Heart left ventricle (tissue), 16 donors: ENCODE measurements around the gene SNX3. TPM values are rescaled to one million over a fixed set of nuclear protein-coding genes. Genes with fewer than 3 reads are reported as not detected.

ENCODE experiments used
- ATAC-seq, 4 donors: fragments of 200-7000 bp; cut with Tn5 transposase; one replicate each; pipeline ENCODE4 v1.9.1; 2020 to 2022; ENCODE audit warnings: moderate library complexity in 4 of 4, mild to moderate bottlenecking in 3 of 4, moderate number of reproducible peaks in 1 of 4
- DNase-seq, 5 donors: peaks; one replicate each; pipeline ENCODE4 v3.0.0-alpha.2; 2020
- H3K27ac ChIP-seq, 12 donors: fragments of 200-600 bp; sonication (generic) in 4 of 12; one replicate each; pipeline versions ENCODE4 v1.5.0 to v1.8.0; 2016 to 2022; ENCODE audit warnings: mild to moderate bottlenecking in 2 of 12
- H3K27me3 ChIP-seq, 9 donors: fragments of 200-600 bp; sonication (generic) in 2 of 9; one replicate each; pipeline versions ENCODE4 v1.5.1 to v1.8.0; 2016 to 2022; ENCODE audit warnings: mild to moderate bottlenecking in 3 of 9
- H3K36me3 ChIP-seq, 9 donors: fragments of 200-600 bp; sonication (generic) in 2 of 9; one replicate each; pipeline versions ENCODE4 v1.5.0 to v1.8.0; 2018 to 2022; ENCODE audit warnings: mild to moderate bottlenecking in 2 of 9
- H3K4me1 ChIP-seq, 12 donors: fragments of 200-600 bp; sonication (generic) in 4 of 12; one replicate each; pipeline versions ENCODE4 v1.5.0 to v1.8.0; 2016 to 2022; ENCODE audit warnings: mild to moderate bottlenecking in 3 of 12
- H3K4me3 ChIP-seq, 12 donors: fragments of 200-600 bp; sonication (generic) in 4 of 12; one replicate each; pipeline versions ENCODE4 v1.5.0 to v1.8.0; 2017 to 2022; ENCODE audit warnings: mild to moderate bottlenecking in 9 of 12, moderate library complexity in 4 of 12
- H3K9me3 ChIP-seq, 12 donors: fragments of 200-600 bp; sonication (generic) in 4 of 12; one replicate each; pipeline versions ENCODE4 v1.5.0 to v1.8.0; 2016 to 2022; ENCODE audit warnings: mild to moderate bottlenecking in 1 of 12
- POLR2A ChIP-seq, 2 donors: fragments of 450-650 bp; IDR thresholded peaks; one replicate each; pipeline ENCODE4 v1.6.1; 2017; ENCODE audit warnings: antibody characterized with exemption in 2 of 2, mild to moderate bottlenecking in 2 of 2, moderate library complexity in 2 of 2
- WGBS, 4 donors: extraction: QIAGEN DNeasy Blood & Tissue Kit in 2 of 4; methylation state at CpG; one replicate each; pipeline versions ENCODE4 v1.1.5 to v1.1.7; 2013 to 2018; 5-methylcytosine and 5-hydroxymethylcytosine counted together
- intact Hi-C, 10 donors: fragments of 100-400 bp; cut with DNase I; formaldehyde crosslinking; loops; one replicate each; pipeline versions ENCODE4 v1.11.1 to v1.14.2; 2022
- polyA plus RNA-seq, 2 donors: library from polyadenylated mRNA; stranded (reverse); fragments of 200-250 nt; gene quantifications; one replicate each; pipeline ENCODE4 v1.2.3, GENCODE V29; 2013
- total RNA-seq, 9 donors: library from RNA; depleted of rRNA in 2 of 9; stranded (reverse); fragments of >200 nt in 2 of 9; fragmentation: NEBNext Ultra II Directional in 3 of 9; extraction: Animal tissue kit (Norgen Biotek cat#: 25700) in 3 of 9; gene quantifications; one replicate each; pipeline versions ENCODE4 v1.1.0 to v1.2.4, GENCODE V29; 2016 to 2023
- TF ChIP-seq, protein P1 (sequence below), 12 donors: fragments of 200-600 bp; sonication (generic) in 4 of 12; IDR thresholded peaks; one replicate each; pipeline versions ENCODE4 v1.5.0 to v1.8.0; 2018 to 2022; ENCODE audit warnings: antibody characterized with exemption in 12 of 12, mild to moderate bottlenecking in 5 of 12
- donor health status: ischemic (EF 13 %, LVEDD 7.1; RV severe dilation, severe dysfunction).
- donor health status: healthy with polysubstance abuse.
- donor health status: DM: no; HTN: yes; CAD: no.
- donor health status: DM: no; HTN: no; CAD: no.
- donor health status: ischemic (EF 25% LVEDD 6.9; RV normal size, moderate dysfunction).
- donor health status: ischemic (EF 25% LVEDD 5.7; RV mildly dilated, moderate dysfunction).
- donor health status: healthy.
- donor health status: DM: yes; HTN: yes; CAD: no.
- donor health status: ischemic (EF 35%, LVEDD 5.7; RV mildly dilated, moderate dysfunction).
- donor health status: nonischemic (EF 11% LVEDD 7.7; RV severe dilation, severe dysfunction).
- donor health status: DM: yes; HTN: yes; CAD: no.
- donor health status: PGD.
- donor health status: ischemic (EF 29% LVEDD 5.4; RV normal size, mild dysfunction).
- donor health status: nonischemic (EF 23%, LVEDD 6.1; RV moderate dilation, normal function).

The SNX3 gene
- total and polyA plus RNA-seq, 11 donors = 180 to 259 (median 229) TPM

DNA sequence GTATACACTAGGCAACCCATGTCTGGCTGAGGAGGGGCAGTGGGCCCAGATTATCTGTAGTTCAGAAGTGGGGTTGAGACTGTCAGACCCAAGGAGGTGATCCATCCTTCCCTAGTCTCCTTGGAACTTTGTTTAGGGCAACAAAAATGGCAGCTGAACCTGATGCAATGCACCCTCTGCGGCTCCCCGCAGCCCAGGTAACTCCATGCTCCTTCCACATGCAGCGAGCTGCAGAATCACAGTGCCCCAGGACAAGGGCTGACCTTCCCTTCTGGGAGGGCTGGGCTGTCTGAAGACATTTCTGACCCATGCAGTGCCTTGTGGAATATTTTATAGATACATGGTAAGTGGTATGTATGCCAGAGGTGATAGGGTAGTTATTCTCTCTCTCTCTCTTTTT, 65.6 kb downstream of the SNX3 start:
- DNase-seq = no peak
- no peak overlapping the region for H3K4me3 ChIP-seq
- no peaks in the 10 kb centered on the region for H3K4me1 ChIP-seq
- intact Hi-C loops = no loop called here
- 81 to 90% (median 87%) methylated on average over 3 of the region's 3 CpGs for WGBS, 4 donors
- TF ChIP-seq, protein P1, sequence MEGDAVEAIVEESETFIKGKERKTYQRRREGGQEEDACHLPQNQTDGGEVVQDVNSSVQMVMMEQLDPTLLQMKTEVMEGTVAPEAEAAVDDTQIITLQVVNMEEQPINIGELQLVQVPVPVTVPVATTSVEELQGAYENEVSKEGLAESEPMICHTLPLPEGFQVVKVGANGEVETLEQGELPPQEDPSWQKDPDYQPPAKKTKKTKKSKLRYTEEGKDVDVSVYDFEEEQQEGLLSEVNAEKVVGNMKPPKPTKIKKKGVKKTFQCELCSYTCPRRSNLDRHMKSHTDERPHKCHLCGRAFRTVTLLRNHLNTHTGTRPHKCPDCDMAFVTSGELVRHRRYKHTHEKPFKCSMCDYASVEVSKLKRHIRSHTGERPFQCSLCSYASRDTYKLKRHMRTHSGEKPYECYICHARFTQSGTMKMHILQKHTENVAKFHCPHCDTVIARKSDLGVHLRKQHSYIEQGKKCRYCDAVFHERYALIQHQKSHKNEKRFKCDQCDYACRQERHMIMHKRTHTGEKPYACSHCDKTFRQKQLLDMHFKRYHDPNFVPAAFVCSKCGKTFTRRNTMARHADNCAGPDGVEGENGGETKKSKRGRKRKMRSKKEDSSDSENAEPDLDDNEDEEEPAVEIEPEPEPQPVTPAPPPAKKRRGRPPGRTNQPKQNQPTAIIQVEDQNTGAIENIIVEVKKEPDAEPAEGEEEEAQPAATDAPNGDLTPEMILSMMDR (IDR thresholded peaks at IDR 0.05) = no peak
- no peak for TF ChIP-seq POLR2A (IDR thresholded peaks at IDR 0.05)
- ATAC-seq = no peak
- H3K27me3 ChIP-seq = peaks cover 0 to 13% (median 0%) of the 10 kb centered on the region in 9 donors
- H3K36me3 ChIP-seq = no peaks in the 10 kb centered on the region
- H3K9me3 ChIP-seq = no peaks in the 10 kb centered on the region
- H3K27ac ChIP-seq = no peak overlapping the region

DNA sequence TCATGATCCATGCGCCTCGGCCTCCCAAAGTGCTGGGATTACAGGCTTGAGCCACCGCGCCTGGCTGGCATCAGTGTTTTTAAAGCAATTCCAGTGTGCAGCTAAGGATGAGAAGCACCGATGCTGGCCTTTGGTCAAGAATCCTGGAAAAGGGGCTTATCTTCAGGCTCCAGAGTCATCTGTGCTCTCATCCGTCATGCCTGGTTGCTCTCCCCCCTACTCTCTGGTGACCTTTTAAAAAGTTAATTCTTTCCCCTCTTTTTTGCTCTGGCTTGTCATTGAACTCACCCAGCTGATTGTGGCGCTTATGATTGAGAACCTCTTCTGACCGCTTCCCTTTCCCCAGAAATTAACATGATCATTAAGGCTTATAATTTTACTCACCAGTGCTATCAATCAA, 66.3 kb downstream of the SNX3 start:
- H3K4me3 ChIP-seq = no peak overlapping the region
- no peak overlapping the region for H3K27ac ChIP-seq
- H3K36me3 ChIP-seq = no peaks in the 10 kb centered on the region
- intact Hi-C loops = no loop called here
- WGBS, 4 donors = 69 to 79% (median 75%) methylated on average over 8 of the region's 8 CpGs
- TF ChIP-seq, protein P1 (IDR thresholded peaks at IDR 0.05) = no peak
- TF ChIP-seq POLR2A (IDR thresholded peaks at IDR 0.05) = no peak
- ATAC-seq = no peak
- H3K4me1 ChIP-seq = no peaks in the 10 kb centered on the region
- peaks cover 0 to 17% (median 4%) of the 10 kb centered on the region in 9 donors for H3K27me3 ChIP-seq
- H3K9me3 ChIP-seq = no peaks in the 10 kb centered on the region
- no peak for DNase-seq

DNA sequence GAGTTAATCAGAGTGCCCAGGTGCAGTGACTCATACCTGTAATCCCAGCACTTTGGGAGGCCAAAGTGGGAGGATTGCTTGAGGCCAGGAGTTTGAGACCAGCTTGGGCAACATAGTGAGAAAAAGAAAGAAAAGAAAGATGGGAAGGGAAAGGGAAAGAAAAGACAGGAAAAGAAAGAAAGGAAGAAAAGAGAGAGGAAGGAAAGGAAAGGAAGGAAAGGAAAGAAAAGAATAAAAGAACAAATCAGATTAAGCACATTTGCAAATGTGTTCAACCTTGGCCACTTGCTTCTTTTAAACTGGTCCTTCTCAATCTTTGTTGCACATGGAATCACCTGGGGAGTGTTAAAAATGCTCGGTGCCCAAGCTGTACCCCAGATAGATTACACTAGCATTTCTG, 67.0 kb downstream of the SNX3 start:
- DNase-seq = no peak
- H3K4me3 ChIP-seq = no peak overlapping the region
- WGBS, 4 donors = 76 to 94% (median 84%) methylated on average over 1 of the region's 1 CpG
- no peak for ATAC-seq
- H3K27me3 ChIP-seq = peaks cover 0 to 23% (median 4%) of the 10 kb centered on the region in 9 donors
- no peaks in the 10 kb centered on the region for H3K36me3 ChIP-seq
- intact Hi-C loops = no loop called here
- TF ChIP-seq, protein P1 (IDR thresholded peaks at IDR 0.05) = no peak
- no peak for TF ChIP-seq POLR2A (IDR thresholded peaks at IDR 0.05)
- no peaks in the 10 kb centered on the region for H3K4me1 ChIP-seq
- H3K27ac ChIP-seq = no peak overlapping the region
- H3K9me3 ChIP-seq = no peaks in the 10 kb centered on the region

DNA sequence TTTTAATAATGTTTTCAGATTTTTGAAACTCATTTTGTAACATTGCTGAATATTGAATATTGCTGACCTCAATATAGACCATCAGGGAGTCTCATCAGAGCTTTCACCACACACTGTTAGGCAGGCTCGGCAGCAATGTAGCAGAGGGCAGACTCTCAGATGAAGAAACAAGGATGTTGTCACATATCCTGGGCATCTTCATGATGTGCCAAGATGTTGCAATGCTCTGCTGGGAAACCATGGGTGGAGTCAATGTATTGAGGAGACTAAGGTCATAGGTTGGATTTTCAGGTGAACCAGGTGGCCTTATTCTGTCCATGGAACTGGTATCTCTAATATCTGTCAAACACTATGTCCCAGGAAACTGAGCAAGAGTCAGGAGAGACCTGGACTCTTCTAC, 67.7 kb downstream of the SNX3 start:
- WGBS, 4 donors = 50 to 92% (median 90%) methylated on average over 1 of the region's 1 CpG
- Histone ChIP-seq H3K36me3 (no peaks in the 10 kb centered on the region), H3K4me1 (no peaks in the 10 kb centered on the region), H3K27me3 (peaks cover 0 to 23% (median 4%) of the 10 kb centered on the region in 9 donors), H3K4me3 (no peak overlapping the region), H3K9me3 (no peaks in the 10 kb centered on the region), H3K27ac (no peak overlapping the region)
- TF ChIP-seq POLR2A (IDR thresholded peaks at IDR 0.05) = no peak
- TF ChIP-seq, protein P1 (IDR thresholded peaks at IDR 0.05) = no peak
- intact Hi-C loops = no loop called here
- ATAC-seq (no peak), DNase-seq (no peak)
